Measurements from ENCODE around the gene TMEM243.

TMEM243 gene

DNA sequence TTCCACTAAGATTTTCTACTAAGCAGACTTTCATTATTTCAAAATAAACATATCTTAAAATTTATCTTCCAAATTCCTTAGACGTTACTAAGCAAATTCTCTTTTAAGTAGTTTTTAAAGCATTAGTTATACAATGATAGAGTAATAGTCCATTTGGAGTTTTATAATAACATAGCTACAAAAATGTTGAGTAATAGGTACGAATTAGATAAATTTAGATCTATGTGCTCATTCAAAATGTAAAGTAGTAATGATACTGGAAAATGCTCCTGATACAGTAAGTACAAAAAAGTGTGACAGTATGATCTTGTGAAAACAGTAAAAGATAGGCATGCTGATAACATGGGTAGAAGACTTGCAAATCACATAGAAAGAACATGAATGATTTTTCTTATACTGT is 62.8 kb downstream of the TMEM243 start:
- DNase-seq (ENCODE audit: low read depth in 2 of 2): no peak

DNA sequence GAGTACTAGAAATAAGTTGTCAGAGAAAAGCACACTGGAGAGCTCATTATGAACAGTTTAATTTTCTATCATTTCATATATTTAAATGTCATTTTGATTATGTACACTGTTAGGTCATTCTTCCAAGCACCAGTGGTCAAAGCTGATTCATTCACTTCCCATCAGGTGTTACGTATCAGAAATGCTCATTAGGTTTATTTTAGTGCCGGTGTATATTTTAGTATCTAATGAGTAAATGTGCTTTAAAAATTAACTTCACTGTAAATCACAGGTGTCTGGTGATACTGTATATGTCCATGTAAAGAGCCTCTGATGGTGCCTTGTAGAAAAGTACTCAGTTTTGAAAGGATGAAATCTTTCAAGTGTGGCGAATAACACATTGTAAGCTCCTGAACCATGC is 63.7 kb downstream of the TMEM243 start:
- DNase-seq (ENCODE audit: low read depth in 2 of 2): no peak

DNA sequence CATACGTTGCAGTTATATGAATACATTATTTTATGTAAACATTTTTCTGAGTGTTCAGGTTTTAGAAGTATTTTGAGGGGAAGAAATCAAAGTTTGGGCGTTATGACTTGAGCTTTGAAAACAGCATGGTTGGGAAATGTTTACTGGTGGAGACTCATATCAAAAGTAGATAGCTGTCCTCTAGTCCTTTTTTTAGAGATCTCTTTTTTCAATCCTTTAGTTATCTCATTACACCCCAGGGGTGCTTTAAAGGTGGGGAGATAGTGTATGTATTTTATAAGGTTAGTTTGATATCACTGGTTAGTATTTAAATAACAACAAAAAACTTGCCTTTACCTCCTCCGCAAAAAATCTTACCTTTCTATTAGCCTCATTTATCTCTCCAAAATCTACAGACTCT is 65.0 kb downstream of the TMEM243 start:
- no peak for DNase-seq (ENCODE audit: low read depth in 2 of 2)

DNA sequence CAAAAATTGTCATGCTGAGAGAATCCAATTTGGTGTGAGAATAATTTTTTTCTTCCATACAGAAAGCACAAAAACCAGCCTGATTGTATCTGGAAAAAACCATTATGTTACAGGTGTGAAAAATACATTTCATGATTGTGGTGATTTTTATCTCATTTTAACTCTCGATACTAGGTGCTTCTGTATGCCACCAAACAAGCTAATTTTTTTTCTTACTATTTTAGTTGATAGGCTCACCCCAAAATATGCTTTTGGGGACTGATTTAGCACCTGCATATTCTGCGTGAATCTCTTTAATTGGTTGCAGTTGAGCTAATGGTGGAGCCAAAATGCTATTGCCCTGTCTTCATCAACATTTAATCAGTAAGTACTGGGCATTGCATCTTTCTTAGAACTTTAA is 65.4 kb downstream of the TMEM243 start:
- no peak for DNase-seq (ENCODE audit: low read depth in 2 of 2)

DNA sequence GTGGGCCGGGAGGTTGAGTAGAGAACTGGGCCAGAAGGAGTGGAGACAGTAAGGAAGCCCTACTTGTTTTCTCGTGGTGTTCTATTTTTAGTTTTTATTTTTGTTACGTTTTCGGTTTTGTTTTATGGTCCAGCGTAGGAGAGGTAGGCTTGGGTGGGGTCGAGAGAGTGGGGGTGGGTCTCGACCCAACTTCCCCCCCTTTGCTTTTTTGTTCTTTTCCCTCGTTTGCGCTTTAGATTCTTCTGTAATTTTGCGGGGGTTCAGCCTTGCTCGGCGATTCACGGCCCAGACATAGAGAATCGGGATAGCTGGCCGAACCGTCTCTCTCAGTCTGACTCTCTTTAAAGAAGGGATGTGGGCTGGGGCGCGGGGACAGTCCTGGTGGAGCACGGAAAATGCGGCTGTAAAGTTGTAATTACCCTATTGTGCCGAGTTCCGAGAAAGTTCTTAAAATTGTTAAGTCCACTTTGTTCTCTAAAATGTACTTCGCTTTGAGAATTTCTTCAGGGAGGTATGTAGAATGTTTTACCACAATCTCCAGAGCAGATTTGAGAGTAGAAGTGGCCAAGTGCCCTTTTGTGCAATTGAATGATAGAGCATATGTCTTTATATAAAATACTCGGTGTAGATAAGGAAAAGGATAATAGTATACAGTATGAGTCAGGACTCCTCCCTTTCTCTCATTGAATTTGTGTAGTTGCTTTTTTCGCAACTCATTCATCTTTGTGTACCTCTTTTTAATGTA is 66.5 kb downstream of the TMEM243 start:
- DNase-seq (ENCODE audit: low read depth in 2 of 2): no peak

DNA sequence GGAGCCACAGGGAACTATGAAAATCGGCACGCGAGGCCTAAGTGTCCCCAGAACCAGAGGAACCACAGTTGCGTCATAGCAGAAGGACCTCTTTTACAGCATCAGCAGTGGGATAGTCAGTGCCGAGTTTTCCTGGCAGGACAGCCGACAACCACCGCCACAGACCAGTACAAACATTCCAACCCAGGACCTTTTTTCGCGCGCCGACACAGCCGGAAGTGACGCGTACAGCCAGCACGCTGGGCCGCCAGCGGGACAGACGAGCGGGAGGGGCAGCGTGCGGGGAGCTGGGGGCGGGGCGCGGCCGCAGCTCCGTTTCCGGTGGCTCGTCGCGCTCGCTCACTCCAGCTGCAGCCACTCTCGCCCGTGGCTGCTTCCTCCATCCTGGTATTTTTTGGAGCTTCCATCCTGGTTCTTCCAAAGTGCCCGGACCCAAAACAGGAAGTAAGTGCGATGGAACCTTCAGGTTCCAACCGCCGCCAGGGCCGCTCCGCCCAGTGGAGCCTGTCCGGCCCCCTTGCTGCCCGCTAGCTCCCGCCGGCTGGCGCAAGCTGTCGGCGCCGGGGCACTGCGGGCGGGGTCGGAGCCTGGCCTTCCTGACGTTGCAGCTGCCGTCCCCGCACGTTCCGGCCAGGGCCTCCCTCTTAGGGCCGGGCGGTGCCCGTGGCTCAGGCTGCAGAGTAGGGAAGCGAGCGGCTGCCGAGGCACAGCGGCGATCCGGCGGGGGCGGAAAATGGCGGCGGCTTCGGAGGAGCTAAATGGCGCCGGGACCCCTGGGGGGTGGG is 67.2 kb downstream of the TMEM243 start, which contains the start of gene DMTF1:
DMTF1 (plus strand) TSS at position 342 of the 785 bp plus-strand sequence. CDS start 12,489 bp downstream, outside the sequence.
- peak; percentile 50 to 65 for DNase-seq (ENCODE audit: low read depth in 2 of 2)

DNA sequence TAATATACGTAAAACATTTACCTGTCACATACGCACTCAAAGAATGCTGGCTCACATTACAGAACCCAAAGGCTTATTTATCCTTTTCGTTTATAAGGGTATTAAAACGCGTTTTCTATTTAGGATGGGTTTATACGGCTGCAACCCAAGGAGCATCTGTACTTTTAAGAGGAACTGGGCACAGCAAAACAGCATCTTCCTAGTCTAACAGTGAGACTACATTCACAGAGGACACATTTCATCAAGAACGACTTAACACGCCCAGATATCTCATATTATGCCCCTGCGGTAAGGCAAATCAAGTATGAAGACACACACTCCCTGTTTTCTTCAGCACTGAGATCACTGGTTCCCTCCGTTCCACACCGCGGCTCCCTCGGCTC is 67.8 kb downstream of the TMEM243 start:
- no peak for DNase-seq (ENCODE audit: low read depth in 2 of 2)

DNA sequence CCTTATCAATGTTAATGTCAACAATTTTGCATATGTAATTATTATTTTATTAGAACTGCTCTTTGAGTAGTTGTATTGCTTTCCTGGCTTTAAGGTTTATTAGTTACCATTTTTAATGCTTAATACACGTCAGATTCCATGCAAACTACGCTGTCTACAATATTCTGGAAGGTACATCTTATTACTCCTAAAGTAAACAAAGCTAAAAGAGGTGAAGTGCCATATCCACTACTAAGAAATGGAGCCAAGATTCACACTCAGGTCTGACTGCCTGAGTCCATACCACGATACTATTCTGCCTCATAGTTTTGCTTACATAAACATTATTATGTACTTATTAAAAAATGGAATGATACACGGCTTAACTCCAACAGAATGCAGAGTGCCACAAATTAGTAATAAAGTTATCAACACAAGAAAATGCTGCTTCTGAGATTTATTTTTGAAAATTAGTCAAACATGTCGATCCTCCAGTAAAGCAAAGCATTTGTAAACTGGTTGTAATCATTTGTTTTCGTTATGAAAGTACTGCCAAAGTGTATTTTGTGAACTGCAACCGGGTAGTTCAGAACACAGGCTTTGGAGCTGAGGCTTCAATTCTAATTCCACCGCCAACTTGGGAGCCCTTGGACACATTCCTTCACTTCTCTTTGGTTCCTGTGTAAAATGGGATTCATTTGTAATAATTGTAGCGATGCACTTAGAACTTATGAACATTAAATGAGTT is 68.4 kb downstream of the TMEM243 start:
- DNase-seq (ENCODE audit: low read depth in 2 of 2): no peak

DNA sequence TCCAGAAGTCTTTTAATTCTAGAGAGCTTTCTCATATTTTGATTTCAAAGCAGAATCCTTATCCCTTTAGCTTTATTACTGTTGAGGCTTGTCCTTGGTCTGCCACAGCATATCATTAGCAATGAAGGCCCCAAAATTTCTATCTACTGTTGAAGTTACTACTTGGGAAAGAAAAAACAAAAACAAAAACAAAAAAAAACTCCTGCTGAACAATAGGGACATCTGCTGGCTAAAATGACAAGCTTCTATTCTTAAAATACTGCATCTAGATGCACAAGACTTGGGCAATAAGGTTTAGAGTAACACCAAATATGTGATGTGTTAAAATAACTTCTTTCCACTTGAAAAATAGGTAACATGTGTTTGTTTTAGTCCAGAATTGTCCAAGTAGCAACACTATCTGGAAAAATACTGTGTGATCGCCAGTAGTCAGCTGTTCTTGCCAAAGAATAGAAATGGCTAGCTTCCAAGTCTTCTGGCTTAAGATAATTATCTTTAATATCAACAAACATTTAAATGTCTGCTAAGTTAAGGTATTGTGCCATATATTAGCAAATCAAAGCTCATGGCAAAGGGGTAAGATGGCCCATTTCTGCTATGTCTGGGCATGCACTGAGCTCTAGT is 71.1 kb downstream of the TMEM243 start:
- DNase-seq (ENCODE audit: low read depth in 2 of 2): no peak

DNA sequence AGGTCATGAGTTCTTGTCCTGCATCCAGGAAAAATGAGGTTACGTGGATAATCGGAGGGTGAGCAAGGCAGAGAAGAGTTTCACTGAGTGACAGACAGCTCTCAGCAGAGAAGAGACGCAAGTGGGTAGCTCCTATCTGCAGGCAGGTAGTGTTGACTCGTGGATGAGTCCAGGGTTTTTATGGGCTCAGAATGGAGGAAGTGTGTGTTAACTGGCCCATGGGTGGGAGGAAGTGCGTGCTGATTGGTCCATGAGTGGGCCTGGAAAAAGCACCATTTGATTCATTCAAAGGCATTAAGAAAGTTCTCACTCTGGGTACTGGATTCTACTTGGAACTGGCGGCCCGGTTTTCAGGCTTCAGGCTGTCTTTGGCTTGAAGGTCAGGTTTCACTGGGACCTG is 72.0 kb downstream of the TMEM243 start:
- DNase-seq (ENCODE audit: low read depth in 2 of 2): no peak

DNA sequence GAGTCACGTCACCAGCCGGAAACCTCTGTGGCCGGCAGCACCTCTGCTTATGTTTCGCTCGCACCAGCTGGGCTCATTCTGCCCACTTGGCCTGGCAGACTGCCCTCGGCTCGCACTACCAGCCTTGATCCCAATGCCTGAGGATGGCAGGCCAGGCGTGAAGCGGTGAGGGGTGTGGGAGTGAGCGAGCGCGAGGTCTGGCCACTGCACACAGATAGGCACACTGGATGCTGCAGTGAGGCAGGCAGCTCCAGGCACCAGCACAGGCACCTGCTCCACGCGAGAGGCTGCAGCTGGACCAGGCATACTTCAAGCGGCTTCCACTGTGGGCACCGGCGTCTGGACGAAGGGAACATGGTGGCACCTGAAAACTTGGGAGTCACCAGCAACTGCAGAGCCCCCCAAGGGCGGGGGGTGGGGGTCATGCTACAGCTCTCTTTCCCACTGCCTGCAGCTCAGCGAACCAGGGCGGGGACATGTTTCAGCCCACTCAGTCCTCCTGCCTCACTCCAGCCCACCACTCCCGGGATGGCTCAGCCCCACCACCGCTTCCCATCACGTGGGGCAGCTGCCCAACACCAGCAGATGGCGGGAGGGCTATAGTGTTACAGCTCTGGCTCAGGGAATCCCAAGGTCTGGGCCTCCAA is 72.7 kb downstream of the TMEM243 start:
- DNase-seq (ENCODE audit: low read depth in 2 of 2): no peak

Data from stimulated activated CD4-positive, alpha-beta T cell treated with anti-CD3 and anti-CD28 coated beads, Interleukin-1b, Interleukin-23, amount 100 ng/mL, for 1 hour (primary cell).